Tibial artery (tissue), 4 donors: Measurements from ENCODE around the gene CACNA2D2.

Source experiments
- DNase-seq, 2 donors: peaks; one replicate each; pipeline ENCODE4 v3.0.0-alpha.2; 2019
- H3K27ac ChIP-seq, 2 donors: fragments of 200-600 bp; sonication (generic) in 1 of 2; 1 replicate in 1 of 2; 2 replicates in 1 of 2; pipeline ENCODE4 v1.5.1; 2018 to 2019; ENCODE audit warnings: mild to moderate bottlenecking in 1 of 2
- H3K27me3 ChIP-seq, 2 donors: fragments of 200-600 bp; sonication (generic) in 1 of 2; one replicate each; pipeline versions ENCODE4 v1.5.1 to v1.6.0; 2016 to 2019
- H3K36me3 ChIP-seq, 3 donors: fragments of 200-600 bp; sonication (generic) in 2 of 3; one replicate each; pipeline ENCODE4 v1.5.1; 2016 to 2019; ENCODE audit warnings: mild to moderate bottlenecking in 2 of 3
- H3K4me1 ChIP-seq, 4 donors: fragments of 200-600 bp; sonication (generic) in 2 of 4; 1 replicate in 3 of 4; 2 replicates in 1 of 4; pipeline ENCODE4 v1.5.1; 2016 to 2019
- H3K4me3 ChIP-seq, 2 donors: fragments of 200-600 bp; sonication (generic) in 1 of 2; 1 replicate in 1 of 2; 2 replicates in 1 of 2; pipeline ENCODE4 v1.5.1; 2018 to 2019; ENCODE audit warnings: mild to moderate bottlenecking in 2 of 2
- H3K9me3 ChIP-seq, 3 donors: fragments of 200-600 bp; sonication (generic) in 1 of 3; one replicate each; pipeline ENCODE4 v1.5.1; 2016 to 2019
- intact Hi-C: fragments of 100-400 bp; cut with DNase I; formaldehyde crosslinking; loops from one replicate; pipeline ENCODE4 v1.15.0; 2023; ENCODE audit warnings: low total_unique reads
- TF ChIP-seq, protein P1 (sequence below), 2 experiments: fragments of 200-600 bp in 1 of 2; fragments of 450-650 bp in 1 of 2; IDR thresholded peaks; one replicate each; pipeline ENCODE4 v1.5.1; 2017 to 2019; ENCODE audit warnings: antibody characterized with exemption in 2 of 2, mild to moderate bottlenecking in 1 of 2, moderate library complexity in 1 of 2

CACNA2D2 gene

DNA sequence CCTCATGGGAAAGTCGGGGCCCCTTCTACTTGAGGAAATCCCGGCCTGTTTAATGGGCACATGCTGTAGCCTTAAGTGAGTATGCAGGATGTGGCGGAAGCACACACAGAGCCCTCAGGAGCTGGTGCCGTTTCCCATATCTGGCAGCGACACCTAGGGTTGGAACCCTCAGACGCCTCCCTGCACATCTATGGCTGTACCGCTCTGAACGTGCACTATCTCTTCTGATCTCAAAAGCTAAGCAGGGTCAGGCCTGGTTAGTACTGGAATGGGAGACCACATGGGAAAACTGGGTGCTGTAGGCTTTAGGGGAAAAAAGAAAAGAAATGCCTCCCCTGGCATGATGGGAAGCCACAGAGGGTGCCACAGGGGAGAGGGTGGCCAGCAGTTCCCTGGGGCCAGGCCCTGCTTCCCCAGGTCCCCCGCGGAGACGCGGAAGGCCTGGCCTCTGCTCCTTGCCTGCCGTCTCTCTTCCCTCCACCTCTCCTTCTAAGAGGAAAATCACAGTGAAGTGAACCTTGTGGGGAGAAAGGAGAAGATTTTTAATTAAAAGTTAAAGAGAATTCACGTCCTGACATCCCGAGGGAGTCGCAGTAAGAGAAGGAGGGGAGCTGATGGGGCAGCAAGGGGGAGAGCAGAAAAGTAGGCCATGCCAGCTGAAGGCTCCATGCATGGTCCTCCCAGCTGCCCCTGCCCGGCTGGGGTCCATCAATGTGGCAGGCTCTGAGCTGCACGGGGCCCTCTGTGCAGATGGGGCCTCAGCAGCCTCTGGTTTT is 83.7 kb downstream of the CACNA2D2 start:
- DNase-seq, result no peak
- no peaks in the 10 kb centered on the region for H3K27me3 ChIP-seq
- TF ChIP-seq, protein P1, sequence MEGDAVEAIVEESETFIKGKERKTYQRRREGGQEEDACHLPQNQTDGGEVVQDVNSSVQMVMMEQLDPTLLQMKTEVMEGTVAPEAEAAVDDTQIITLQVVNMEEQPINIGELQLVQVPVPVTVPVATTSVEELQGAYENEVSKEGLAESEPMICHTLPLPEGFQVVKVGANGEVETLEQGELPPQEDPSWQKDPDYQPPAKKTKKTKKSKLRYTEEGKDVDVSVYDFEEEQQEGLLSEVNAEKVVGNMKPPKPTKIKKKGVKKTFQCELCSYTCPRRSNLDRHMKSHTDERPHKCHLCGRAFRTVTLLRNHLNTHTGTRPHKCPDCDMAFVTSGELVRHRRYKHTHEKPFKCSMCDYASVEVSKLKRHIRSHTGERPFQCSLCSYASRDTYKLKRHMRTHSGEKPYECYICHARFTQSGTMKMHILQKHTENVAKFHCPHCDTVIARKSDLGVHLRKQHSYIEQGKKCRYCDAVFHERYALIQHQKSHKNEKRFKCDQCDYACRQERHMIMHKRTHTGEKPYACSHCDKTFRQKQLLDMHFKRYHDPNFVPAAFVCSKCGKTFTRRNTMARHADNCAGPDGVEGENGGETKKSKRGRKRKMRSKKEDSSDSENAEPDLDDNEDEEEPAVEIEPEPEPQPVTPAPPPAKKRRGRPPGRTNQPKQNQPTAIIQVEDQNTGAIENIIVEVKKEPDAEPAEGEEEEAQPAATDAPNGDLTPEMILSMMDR (IDR thresholded peaks at IDR 0.05), result no peak
- intact Hi-C loops, result no loop called here
- no peaks in the 10 kb centered on the region for H3K4me1 ChIP-seq
- no peaks in the 10 kb centered on the region for H3K36me3 ChIP-seq
- no peaks in the 10 kb centered on the region for H3K9me3 ChIP-seq
- H3K27ac ChIP-seq, result no peak overlapping the region
- no peak overlapping the region for H3K4me3 ChIP-seq

DNA sequence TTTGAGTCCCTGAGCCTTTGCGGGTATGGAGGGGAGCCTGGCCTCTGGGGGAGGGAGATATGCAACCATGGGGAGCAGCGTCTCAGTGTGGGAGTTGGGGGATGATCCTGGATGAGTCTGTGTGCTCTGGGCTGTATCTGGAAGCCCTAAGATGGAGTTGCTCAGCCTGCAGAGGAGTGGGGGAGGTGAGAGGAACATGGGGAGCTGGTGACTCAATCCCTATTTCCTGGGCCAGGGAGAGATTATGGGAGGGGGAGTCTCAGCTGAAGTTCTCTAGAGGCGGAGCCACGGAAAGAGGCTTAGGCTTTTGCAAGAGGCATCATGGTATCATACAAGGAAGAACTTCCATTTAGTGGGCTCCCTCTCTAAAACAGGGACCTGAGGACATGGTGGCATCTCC is 84.6 kb downstream of the CACNA2D2 start:
- DNase-seq, result no peak
- Histone ChIP-seq H3K27me3 (no peaks in the 10 kb centered on the region), H3K4me1 (no peaks in the 10 kb centered on the region), H3K4me3 (no peak overlapping the region), H3K9me3 (no peaks in the 10 kb centered on the region), H3K36me3 (no peaks in the 10 kb centered on the region), H3K27ac (no peak overlapping the region)
- TF ChIP-seq, protein P1 (IDR thresholded peaks at IDR 0.05), result no peak
- intact Hi-C loops, result no loop called here

DNA sequence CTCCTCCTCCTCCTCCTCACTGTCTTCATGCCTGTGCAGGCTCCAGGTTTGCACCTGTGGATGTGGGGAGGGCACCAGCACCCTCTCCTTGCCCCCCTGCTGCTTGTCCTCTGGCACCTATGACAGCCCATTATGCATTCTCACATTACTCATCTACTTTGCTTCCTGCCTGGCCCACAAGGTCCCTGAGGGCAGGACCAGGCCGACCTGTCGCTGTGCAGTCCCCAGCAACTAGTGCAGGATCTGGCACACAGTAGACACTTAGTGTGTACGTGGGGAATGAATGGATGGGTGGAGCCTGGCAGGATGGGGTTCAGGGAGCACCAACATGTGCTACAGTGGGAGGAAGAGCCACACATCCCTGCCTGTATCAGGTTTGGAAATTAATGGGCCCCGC is 85.8 kb downstream of the CACNA2D2 start:
- H3K27ac ChIP-seq, result no peak overlapping the region
- H3K9me3 ChIP-seq, result no peaks in the 10 kb centered on the region
- H3K4me3 ChIP-seq, result no peak overlapping the region
- TF ChIP-seq, protein P1 (IDR thresholded peaks at IDR 0.05), result no peak
- no peaks in the 10 kb centered on the region for H3K27me3 ChIP-seq
- H3K36me3 ChIP-seq, result no peaks in the 10 kb centered on the region
- DNase-seq, result no peak
- intact Hi-C loops, result no loop called here
- no peaks in the 10 kb centered on the region for H3K4me1 ChIP-seq

DNA sequence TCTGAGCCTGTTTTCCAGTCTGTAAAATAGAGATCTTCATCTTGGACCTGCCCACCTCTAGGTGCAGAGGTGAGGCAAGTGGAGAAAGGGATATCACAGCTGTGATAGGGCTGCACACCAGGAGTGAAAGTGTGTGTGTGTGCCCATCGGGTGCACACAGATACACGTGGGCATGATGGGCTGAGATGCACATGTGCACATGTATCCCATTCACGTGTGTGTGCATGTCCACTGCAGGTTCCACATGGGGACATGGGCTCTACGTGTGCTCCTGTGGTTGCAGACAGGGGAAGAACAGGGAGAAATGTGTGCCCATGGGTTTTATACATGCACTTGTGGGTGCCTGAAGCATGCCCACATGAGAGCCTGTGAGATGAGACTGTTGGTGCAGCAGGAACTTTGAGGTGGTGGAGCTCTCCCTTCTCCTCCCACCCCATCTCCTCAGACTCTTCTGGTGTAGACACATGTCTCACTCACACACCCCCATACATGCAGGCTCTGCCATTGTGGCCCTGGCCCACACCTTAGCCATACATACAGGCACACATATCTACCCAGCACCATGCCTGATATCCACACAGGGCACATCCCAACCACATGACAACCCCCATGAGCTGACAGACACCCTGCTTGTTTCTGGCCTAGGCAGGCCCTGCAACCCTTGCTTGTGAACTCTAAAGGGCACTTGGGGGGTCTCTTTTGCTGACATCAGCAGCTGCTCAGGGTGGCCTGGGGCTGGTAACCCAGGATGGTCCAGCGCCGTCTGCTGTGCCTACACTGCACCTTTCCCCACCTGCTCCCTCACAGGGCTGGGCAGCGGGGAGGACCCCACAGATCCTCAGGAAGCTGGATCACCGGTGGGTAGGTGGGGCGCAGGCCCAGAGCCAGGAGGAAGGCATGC is 86.4 kb downstream of the CACNA2D2 start:
- Histone ChIP-seq H3K27me3 (no peaks in the 10 kb centered on the region), H3K4me3 (no peak overlapping the region), H3K27ac (no peak overlapping the region), H3K9me3 (no peaks in the 10 kb centered on the region), H3K36me3 (no peaks in the 10 kb centered on the region), H3K4me1 (no peaks in the 10 kb centered on the region)
- no peak for DNase-seq
- intact Hi-C loops, result no loop called here
- TF ChIP-seq, protein P1 (IDR thresholded peaks at IDR 0.05), result no peak

DNA sequence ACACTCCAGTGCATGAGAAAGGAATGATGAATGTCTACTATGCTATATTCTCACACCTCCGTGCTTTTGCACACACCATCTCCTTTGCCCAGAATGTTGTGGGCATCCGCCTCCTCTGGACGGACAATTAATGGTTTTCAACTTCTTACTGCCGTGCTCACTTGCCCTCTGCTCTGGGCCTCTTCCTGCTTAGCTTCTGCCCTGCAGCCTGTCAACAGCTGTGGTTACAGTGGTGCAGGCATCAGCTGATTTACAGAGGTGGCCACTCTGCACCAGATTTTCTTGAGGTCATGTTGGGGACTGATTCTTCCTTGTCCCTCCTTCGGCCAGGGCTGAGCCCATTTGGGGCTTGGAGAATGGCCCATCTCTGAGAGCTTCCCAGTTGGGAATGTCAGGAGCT is 87.6 kb downstream of the CACNA2D2 start:
- no peaks in the 10 kb centered on the region for H3K36me3 ChIP-seq

More for the DNA sequence above, 87.6 kb downstream of the CACNA2D2 start:
- intact Hi-C loops, result no loop called here
- no peaks in the 10 kb centered on the region for H3K9me3 ChIP-seq
- H3K4me3 ChIP-seq, result no peak overlapping the region
- no peaks in the 10 kb centered on the region for H3K4me1 ChIP-seq
- DNase-seq, result no peak
- H3K27me3 ChIP-seq, result peaks cover 0 to 3% of the 10 kb centered on the region in 2 donors
- no peak overlapping the region for H3K27ac ChIP-seq
- TF ChIP-seq, protein P1 (IDR thresholded peaks at IDR 0.05), result no peak
